Muscle of back (tissue), 11 donors: ENCODE data around the gene AAGAB. TPM values are rescaled to one million over a fixed set of nuclear protein-coding genes. Genes with fewer than 3 reads are reported as not detected.
A peak's percentile ranks its signal among the peaks of the same experiment; 100 is the strongest.

ENCODE experiments used
- DNase-seq, 3 donors: peaks; one replicate each; pipeline versions ENCODE4 v3.0.0 to v3.0.0-alpha.2; 2013
- polyA plus RNA-seq, 10 donors: library from polyadenylated mRNA; unstranded; fragments of 120-200 nt; gene quantifications; one replicate each; pipeline ENCODE4 v1.2.1, GENCODE V29; 2013; ENCODE audit not compliant: insufficient read length in 10 of 10

Gene AAGAB
- polyA plus RNA-seq, 10 donors, result 16.9 to 28.0 (median 22.1) TPM

DNA sequence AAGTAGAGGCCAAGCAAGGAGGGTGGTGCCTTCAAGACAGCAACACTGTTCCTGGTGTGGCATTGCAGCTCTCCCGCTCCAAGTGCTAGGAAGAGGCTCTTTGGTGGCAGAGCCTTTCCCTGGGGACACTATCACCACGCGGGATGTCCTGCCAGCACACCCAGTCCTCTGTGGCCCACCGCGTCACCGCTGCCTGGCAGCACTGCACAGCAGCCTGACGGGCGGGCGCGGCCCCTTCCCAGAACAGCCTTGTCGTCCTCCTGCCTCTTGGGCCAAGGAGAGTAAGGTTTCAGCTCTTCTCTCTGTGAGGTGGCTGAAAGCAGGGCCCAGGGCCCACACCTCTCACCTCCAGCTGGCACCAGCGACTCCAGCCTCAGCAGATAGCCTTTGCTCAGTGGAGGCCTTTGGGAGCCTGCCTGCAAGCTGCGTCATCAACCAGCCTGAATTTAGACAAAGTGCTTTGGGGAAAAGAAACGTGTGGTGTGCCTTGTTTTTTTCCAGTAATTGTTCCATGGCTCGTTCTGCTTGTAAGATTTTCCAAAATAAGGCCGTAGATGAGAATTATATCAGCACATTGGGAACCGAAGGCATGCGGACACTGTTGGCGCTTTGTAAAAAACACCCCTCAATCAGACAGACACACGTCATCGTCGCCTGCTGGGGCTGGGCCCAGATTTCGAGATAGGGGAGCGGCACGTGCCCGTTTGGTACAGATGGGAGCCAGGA is 65.0 kb downstream of the AAGAB start:
- DNase-seq, result peak; percentile 88 to 97 (median 94)

DNA sequence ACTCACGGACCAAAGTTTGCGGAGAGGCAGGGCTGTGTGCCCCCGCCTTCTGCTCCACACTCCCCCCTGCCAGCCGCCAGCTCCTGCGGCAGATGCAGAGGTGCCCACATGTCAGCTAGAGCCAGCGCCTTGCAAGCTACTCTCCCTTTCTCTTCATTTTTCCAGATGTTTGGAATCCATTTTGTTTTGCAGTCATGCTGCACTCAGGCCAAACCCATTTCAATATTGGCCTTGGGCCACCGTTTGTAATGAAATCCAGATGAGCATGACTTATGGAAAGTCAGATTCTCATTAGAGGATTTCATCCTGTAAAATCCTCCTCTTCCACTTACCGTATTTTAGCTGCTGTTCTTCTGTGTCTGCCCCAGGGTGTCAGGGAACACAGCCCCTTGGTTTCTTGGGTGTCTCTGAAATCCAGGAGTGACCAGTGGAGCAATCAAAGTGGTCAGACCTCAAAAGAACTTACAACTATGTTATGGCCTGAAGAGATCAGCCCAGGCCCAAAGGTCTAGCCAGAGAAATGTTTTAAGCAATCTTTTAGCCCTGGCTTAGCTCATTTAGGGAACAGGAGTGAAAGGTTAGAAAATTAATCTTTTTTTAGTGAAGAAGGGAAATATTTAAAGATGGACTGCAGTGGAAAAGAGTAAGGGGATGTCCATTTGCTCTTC is 65.8 kb downstream of the AAGAB start:
- DNase-seq, result peak; percentile 94 to 97 (median 96)

GRCh38 chr15:67187351-67187854 is 67.1 kb downstream of the AAGAB start:
- DNase-seq, result peak in 1 of 3 donors; percentile 51

- DNase-seq, result no peak
Observed at GRCh38 chr15:67186688-67187087, 67.8 kb downstream of the AAGAB start.

- peak in 1 of 3 donors; percentile 71 for DNase-seq
Observed at GRCh38 chr15:67186226-67186649, 68.2 kb downstream of the AAGAB start.

GRCh38 chr15:67185621-67186225 is 68.7 kb downstream of the AAGAB start:
- DNase-seq, result no peak

GRCh38 chr15:67185051-67185450 is 69.4 kb downstream of the AAGAB start:
- DNase-seq, result no peak

GRCh38 chr15:67184208-67184925 is 70.1 kb downstream of the AAGAB start:
- no peak for DNase-seq

- peak in 1 of 3 donors; percentile 69 for DNase-seq
Observed at GRCh38 chr15:67183443-67184169, 70.9 kb downstream of the AAGAB start.

DNA sequence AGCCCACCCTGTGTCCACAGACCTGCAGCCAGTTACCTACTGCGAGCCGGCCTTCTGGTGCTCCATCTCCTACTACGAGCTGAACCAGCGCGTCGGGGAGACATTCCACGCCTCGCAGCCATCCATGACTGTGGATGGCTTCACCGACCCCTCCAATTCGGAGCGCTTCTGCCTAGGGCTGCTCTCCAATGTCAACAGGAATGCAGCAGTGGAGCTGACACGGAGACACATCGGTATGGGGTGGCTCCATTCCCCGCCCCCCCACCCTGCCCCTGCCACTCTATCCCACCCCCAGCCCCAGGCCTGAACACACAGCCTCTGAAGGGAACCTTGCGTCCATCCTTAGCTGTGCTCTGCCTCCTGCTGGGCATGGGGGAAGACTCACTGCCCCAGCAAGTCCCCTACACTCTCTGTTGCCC is 73.2 kb downstream of the AAGAB start:
- DNase-seq, result no peak

DNA sequence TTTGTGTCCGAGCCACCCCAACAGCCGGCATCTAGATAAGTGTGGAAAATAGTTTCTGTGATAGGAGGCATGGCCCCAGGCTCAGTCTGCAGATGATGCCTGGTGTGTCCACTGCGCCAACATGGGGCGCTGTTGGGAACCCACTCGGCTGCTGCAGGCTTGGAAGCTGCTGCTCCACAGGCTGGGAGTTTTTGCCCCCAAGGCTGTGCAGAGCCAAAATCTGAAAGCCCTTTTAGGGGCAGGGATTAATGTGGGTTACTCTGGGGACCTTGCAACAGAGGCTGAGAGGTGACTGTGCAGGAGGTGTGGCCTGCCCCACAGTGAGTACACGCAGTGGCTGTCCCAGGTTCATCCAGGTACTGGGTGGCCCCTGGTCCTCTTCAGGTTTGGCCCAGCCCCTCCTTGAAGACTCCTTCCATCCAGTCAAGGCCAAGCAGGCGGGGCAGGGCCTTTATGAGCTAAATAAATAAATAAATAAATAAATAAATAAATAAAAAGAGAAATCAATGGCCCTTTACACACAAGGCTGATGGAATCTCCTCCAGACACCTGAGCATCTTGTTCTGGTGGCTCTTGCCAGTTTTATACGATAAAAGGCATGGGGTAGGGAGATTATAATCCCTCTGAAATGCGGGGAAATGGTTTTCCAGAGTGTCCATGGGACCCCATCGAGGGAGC is 73.8 kb downstream of the AAGAB start:
- DNase-seq, result no peak

GRCh38 chr15:67180035-67180434 is 74.4 kb downstream of the AAGAB start:
- no peak for DNase-seq

DNA sequence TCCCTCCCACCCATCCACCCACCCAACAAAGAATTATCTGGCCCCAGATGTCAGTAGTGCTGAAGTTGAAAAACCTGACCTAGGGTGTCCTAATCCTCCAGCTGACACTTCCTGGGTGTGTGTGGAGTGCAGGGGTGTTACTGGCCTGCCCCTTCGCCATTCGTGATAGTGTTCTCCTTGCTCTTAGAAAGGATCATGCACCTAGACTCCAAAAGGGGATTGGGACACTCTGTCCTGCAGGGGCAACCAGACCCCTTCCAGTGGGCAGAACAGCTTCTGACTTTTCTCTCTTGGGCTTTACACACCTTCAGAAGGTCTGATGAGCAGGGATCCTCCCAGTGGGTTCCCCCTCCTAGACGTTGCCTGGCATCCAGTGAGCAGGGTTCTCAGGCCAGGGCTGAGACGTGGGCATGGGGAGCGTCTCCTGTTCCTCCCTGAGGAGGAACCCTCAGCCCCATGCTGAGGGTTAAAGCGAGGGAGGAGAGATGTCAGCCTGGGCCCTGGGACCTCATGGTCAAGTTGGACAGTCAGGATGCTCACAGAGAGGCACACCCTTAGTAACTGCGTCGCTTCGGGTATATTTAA is 75.0 kb downstream of the AAGAB start:
- DNase-seq, result no peak

DNA sequence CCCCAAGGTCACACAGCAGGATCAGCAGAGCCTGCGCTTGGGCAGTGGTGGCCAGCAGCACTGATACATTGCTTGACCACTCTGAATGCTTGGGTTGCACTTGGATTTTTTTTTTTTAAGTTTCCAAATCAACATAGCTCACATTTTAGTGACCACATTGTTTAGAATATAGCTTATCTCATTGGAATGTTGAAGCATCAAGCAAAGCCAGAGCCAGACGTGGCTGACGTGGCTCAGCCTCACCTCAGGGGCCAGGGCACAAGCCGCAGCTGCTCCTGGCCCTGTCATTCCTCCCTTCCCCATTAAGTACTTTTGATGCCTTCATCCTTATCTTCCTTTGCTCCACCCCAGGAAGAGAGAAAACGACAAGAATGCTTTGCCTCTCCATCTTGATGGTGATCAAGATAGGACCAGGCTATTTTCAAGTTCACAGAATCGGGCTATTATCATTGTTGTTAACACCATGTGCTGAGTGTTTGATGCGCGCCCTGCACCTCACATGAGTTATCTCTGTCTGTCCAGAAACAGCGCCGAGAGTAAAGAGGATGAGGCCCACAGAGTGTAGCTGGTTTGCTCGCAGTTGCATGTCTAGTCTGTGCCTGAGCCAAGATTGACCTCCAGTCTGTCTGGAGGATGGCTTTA is 75.8 kb downstream of the AAGAB start:
- DNase-seq, result peak in 1 of 3 donors; percentile 90

DNA sequence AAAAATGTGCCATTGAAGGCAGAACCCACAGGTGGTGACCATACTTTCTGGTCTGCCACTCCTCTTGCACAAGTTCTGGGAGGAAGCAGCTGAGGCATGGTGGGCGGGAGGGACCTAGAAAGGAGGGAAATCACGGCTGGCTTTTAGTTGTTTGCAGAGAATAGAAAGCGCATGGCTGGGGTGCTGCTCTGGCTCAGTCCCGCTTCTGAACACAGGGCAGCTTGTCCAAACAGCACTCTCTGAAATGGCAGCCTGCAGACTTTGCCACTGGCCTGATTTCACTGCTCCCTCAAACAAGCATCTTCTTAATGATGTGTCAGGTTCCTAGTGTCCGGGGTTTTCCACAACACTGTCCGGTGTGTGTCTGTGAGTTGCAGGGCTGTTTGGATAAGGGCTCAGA is 76.7 kb downstream of the AAGAB start:
- DNase-seq, result no peak

DNA sequence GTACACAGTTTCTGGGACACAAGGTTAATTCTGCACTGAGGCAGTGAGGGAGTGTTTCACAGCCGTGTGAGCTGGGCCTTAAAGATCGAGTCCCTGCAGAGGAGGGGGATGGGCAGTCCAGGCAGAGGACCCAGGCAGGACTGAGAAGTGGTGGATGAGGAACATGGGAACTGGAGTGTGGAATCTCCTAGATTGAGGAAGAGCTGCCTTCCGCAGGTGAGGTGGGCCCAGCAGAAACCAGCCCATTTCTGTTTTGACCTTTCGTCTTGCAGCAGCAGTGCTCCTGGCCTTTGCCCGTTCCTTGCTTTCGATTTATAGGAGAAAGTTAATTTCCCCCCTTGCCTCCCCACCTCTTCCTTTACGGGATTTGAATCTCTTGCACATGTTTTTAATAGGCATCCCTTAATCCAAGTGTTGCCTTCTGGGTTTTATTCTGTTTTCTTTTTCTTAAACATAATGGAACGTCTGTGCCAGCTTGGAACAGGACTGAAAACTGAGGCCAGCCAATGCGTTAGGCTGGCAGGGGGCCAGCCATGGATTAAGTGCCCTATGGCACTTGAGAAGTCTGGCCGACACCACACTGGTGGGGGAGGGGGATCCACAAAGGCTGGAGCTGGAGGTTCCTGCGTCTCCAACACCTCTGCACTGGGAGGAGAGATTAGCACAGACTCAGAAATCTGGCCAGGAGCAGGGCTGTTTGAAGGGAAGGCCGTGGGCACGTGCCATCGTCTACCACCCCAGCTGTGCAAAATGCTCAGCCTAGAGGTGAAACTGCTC is 78.1 kb downstream of the AAGAB start:
- DNase-seq, result no peak

GRCh38 chr15:67175643-67176071 is 78.8 kb downstream of the AAGAB start:
- no peak for DNase-seq

GRCh38 chr15:67174864-67175573 is 79.4 kb downstream of the AAGAB start:
- no peak for DNase-seq
